Liver (tissue), 3 donors: ENCODE results near the gene SYNGR2.

Experiments used
- ATF3 ChIP-seq: IDR thresholded peaks from 2 replicates; pipeline ENCODE4 v1.6.1; 2016; ENCODE audit warnings: antibody characterized with exemption
- CTCF ChIP-seq: fragments of 150-350 bp; IDR thresholded peaks from 2 replicates; pipeline ENCODE4 v1.5.1; 2017; ENCODE audit warnings: improper control_type of control experiment, low read depth, low read length; ENCODE audit not compliant: missing input control
- FOXA1 ChIP-seq: IDR thresholded peaks from 2 replicates; pipeline ENCODE4 v1.6.1; 2016; ENCODE audit warnings: antibody characterized with exemption
- GABPA ChIP-seq, 2 donors: IDR thresholded peaks in 1 of 2; conservative IDR thresholded peaks in 1 of 2; 2 replicates each; pipeline ENCODE4 v1.6.1; 2016; ENCODE audit warnings: antibody characterized with exemption in 2 of 2, mild to moderate bottlenecking in 1 of 2, moderate library complexity in 1 of 2
- JUND ChIP-seq, 2 donors: IDR thresholded peaks; 2 replicates each; pipeline ENCODE4 v1.6.1; 2016; ENCODE audit warnings: antibody characterized with exemption in 2 of 2
- MAX ChIP-seq: IDR thresholded peaks from 2 replicates; pipeline ENCODE4 v1.6.1; 2016; ENCODE audit warnings: antibody characterized with exemption
- RAD21 ChIP-seq, 2 donors: IDR thresholded peaks; 2 replicates each; pipeline ENCODE4 v1.6.1; 2016; ENCODE audit warnings: antibody characterized with exemption in 2 of 2, mild to moderate bottlenecking in 2 of 2
- REST ChIP-seq: IDR thresholded peaks from 2 replicates; pipeline ENCODE4 v1.6.1; 2016; ENCODE audit warnings: antibody characterized with exemption, mild to moderate bottlenecking
- RXRA ChIP-seq, 2 donors: IDR thresholded peaks; 2 replicates each; pipeline ENCODE4 v1.6.1; 2017 to 2018; ENCODE audit warnings: antibody characterized with exemption in 2 of 2, mild to moderate bottlenecking in 1 of 2
- SP1 ChIP-seq: IDR thresholded peaks from 2 replicates; pipeline ENCODE4 v1.6.1; 2018; ENCODE audit warnings: antibody characterized with exemption, mild to moderate bottlenecking
- YY1 ChIP-seq: IDR thresholded peaks from 2 replicates; pipeline ENCODE4 v1.6.1; 2016; ENCODE audit warnings: antibody characterized with exemption, mild to moderate bottlenecking
- donor health status: healthy.
- donor health status: healthy.

- TF ChIP-seq JUND (IDR thresholded peaks at IDR 0.05), result no peak
- no peak for TF ChIP-seq CTCF
- TF ChIP-seq FOXA1, result no peak
- TF ChIP-seq REST, result no peak
- no peak for TF ChIP-seq ATF3
- TF ChIP-seq MAX, result no peak
- no peak for TF ChIP-seq SP1
- TF ChIP-seq YY1, result no peak
- no peak for TF ChIP-seq GABPA (IDR thresholded peaks at IDR 0.05 in 1 of 2, conservative IDR thresholded peaks at IDR 0.05 in 1 of 2)
- TF ChIP-seq RAD21 (IDR thresholded peaks at IDR 0.05), result no peak
- TF ChIP-seq RXRA (IDR thresholded peaks at IDR 0.05), result no peak
Observed at GRCh38 chr17:78211032-78211431, 42.7 kb downstream of the SYNGR2 start.
